Measurements from ENCODE around the gene NBAS. TPM values are rescaled to one million over a fixed set of nuclear protein-coding genes. Genes with fewer than 3 reads are reported as not detected.

Gene NBAS
- total RNA-seq, 1 experiment from 2014 or later = 36.3 TPM

DNA sequence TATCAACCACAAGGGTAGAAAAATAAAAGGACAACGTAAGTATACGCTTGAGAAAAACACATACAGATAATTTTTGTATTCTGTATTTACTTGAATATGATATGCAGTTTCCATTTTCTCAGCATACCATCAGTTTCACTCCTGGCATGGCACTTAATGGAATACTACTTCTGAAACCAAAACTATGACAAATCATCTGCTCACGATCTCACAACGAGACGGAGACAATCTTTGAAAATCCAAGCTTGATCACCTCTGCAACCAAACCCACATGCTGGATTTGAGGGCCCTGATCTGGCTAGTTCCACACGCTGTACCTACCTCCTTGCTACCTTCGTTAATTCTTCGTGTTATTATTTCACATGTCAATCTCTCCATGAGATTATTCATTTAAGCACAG lies 387.6 kb downstream of the NBAS start:
- Histone ChIP-seq H3K9me3 (ENCODE audit: control insufficient read depth, insufficient read depth, low read depth, low read length) (no peaks in the 10 kb centered on the region), H3K36me3 (ENCODE audit: control insufficient read depth, insufficient read depth, low read length) (no peaks in the 10 kb centered on the region), H3K27me3 (ENCODE audit: control insufficient read depth, insufficient read depth, low read length) (no peaks in the 10 kb centered on the region), H3K4me1 (ENCODE audit: control insufficient read depth, insufficient read depth, low read length) (no peaks in the 10 kb centered on the region), H3K27ac (ENCODE audit: low read length) (no peak overlapping the region), H3K4me3 (ENCODE audit: low read depth in 2 of 2, low read length in 2 of 2) (no peak overlapping the region)
- TF ChIP-seq SIN3A (IDR thresholded peaks at IDR 0.05; ENCODE audit: borderline replicate concordance, insufficient read depth, low read depth, low read length) = no peak
- no peak for TF ChIP-seq POLR2AphosphoS5 (IDR thresholded peaks at IDR 0.05; ENCODE audit: low read depth, low read length)
- TF ChIP-seq, protein P1, sequence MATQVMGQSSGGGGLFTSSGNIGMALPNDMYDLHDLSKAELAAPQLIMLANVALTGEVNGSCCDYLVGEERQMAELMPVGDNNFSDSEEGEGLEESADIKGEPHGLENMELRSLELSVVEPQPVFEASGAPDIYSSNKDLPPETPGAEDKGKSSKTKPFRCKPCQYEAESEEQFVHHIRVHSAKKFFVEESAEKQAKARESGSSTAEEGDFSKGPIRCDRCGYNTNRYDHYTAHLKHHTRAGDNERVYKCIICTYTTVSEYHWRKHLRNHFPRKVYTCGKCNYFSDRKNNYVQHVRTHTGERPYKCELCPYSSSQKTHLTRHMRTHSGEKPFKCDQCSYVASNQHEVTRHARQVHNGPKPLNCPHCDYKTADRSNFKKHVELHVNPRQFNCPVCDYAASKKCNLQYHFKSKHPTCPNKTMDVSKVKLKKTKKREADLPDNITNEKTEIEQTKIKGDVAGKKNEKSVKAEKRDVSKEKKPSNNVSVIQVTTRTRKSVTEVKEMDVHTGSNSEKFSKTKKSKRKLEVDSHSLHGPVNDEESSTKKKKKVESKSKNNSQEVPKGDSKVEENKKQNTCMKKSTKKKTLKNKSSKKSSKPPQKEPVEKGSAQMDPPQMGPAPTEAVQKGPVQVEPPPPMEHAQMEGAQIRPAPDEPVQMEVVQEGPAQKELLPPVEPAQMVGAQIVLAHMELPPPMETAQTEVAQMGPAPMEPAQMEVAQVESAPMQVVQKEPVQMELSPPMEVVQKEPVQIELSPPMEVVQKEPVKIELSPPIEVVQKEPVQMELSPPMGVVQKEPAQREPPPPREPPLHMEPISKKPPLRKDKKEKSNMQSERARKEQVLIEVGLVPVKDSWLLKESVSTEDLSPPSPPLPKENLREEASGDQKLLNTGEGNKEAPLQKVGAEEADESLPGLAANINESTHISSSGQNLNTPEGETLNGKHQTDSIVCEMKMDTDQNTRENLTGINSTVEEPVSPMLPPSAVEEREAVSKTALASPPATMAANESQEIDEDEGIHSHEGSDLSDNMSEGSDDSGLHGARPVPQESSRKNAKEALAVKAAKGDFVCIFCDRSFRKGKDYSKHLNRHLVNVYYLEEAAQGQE (IDR thresholded peaks at IDR 0.05; ENCODE audit: insufficient read depth in 1 of 2, low read depth in 2 of 2, low read length in 1 of 2) = no peak
- TF ChIP-seq TCF7L2 (IDR thresholded peaks at IDR 0.05; ENCODE audit: low read depth, low read length) = no peak
- no peak for TF ChIP-seq CTCF (IDR thresholded peaks at IDR 0.05)
- POLR2A ChIA-PET = no interaction called here
- in situ Hi-C loops (cut with HindIII; ENCODE audit: low pct_unique_long_range_greater_than_20kb, low sequenced_read_pairs) = no loop called here
- DNase-seq (ENCODE audit: low read depth, low spot score) (no peak), ATAC-seq (no peak)
- BruUV-seq (replicated peaks) = no TSS peak
- CTCF ChIA-PET = no interaction called here
- intact Hi-C loops (cut with micrococcal nuclease; ENCODE audit: unreplicated experiment) = no loop called here

GRCh38 chr2:15172825-15173224 lies 388.3 kb downstream of the NBAS start:
- Histone ChIP-seq H3K4me1 (ENCODE audit: control insufficient read depth, insufficient read depth, low read length) (no peaks in the 10 kb centered on the region), H3K4me3 (ENCODE audit: low read depth in 2 of 2, low read length in 2 of 2) (no peak overlapping the region), H3K9me3 (ENCODE audit: control insufficient read depth, insufficient read depth, low read depth, low read length) (no peaks in the 10 kb centered on the region), H3K36me3 (ENCODE audit: control insufficient read depth, insufficient read depth, low read length) (no peaks in the 10 kb centered on the region), H3K27ac (ENCODE audit: low read length) (no peak overlapping the region), H3K27me3 (ENCODE audit: control insufficient read depth, insufficient read depth, low read length) (no peaks in the 10 kb centered on the region)
- no peak for TF ChIP-seq TCF7L2 (IDR thresholded peaks at IDR 0.05; ENCODE audit: low read depth, low read length)
- no peak for TF ChIP-seq SIN3A (IDR thresholded peaks at IDR 0.05; ENCODE audit: borderline replicate concordance, insufficient read depth, low read depth, low read length)
- no peak for TF ChIP-seq POLR2AphosphoS5 (IDR thresholded peaks at IDR 0.05; ENCODE audit: low read depth, low read length)
- TF ChIP-seq, protein P1 (IDR thresholded peaks at IDR 0.05; ENCODE audit: insufficient read depth in 1 of 2, low read depth in 2 of 2, low read length in 1 of 2) = no peak
- no peak for TF ChIP-seq CTCF (IDR thresholded peaks at IDR 0.05)
- DNase-seq (ENCODE audit: low read depth, low spot score) = no peak
- no peak for ATAC-seq
- BruUV-seq (replicated peaks) = no TSS peak
- intact Hi-C loops (cut with micrococcal nuclease; ENCODE audit: unreplicated experiment) = no loop called here
- in situ Hi-C loops (cut with HindIII; ENCODE audit: low pct_unique_long_range_greater_than_20kb, low sequenced_read_pairs) = no loop called here
- CTCF ChIA-PET = no interaction called here
- POLR2A ChIA-PET = interaction anchor here (0.6 kb wide), 1 partner anchor 341 kb away, joined by 3 read pairs; no protein-coding TSS in a partner anchor

Data from Panc1 (cell line).